HepG2 (cell line): ENCODE results near the gene C11orf86. TPM values are rescaled to one million over a fixed set of nuclear protein-coding genes. Genes with fewer than 3 reads are reported as not detected.

Experiments
- CBX1 ChIP-seq: IDR thresholded peaks from one replicate; pipeline ENCODE4 v1.6.1; 2016; ENCODE audit warnings: antibody characterized with exemption, low read depth
- FOSL1 ChIP-seq: sonication (generic); formaldehyde crosslinking; IDR thresholded peaks from 2 replicates; pipeline ENCODE4 v1.9.0; 2021; ENCODE audit warnings: missing genetic modification reagents, borderline replicate concordance
- HCFC1 ChIP-seq: fragments of 150-350 bp; IDR thresholded peaks from 2 replicates; pipeline ENCODE4 v1.6.1; 2014; ENCODE audit warnings: low read depth, low read length
- HMG20B ChIP-seq: conservative IDR thresholded peaks from 2 replicates; pipeline ENCODE4 v1.6.1; 2016; ENCODE audit warnings: missing genetic modification reagents, missing compliant biosample characterization
- MEF2D ChIP-seq: sonication (generic); formaldehyde crosslinking; IDR thresholded peaks from 2 replicates; pipeline ENCODE4 v1.5.1; 2020; ENCODE audit warnings: mild to moderate bottlenecking, missing genetic modification reagents
- SRSF4 ChIP-seq: fragments of 200-400 bp; formaldehyde crosslinking; IDR thresholded peaks from one replicate; pipeline ENCODE4 v1.6.1; 2018; ENCODE audit warnings: mild to moderate bottlenecking, low read depth, low read length, moderate library complexity; ENCODE audit not compliant: poor library complexity, severe bottlenecking
- TAF1 ChIP-seq: sonication (generic); formaldehyde crosslinking; IDR thresholded peaks from 2 replicates; pipeline ENCODE4 v1.4.0; 2020; ENCODE audit warnings: missing genetic modification reagents
- TGIF2 ChIP-seq: IDR thresholded peaks from 2 replicates; pipeline ENCODE4 v1.6.1; 2016; ENCODE audit warnings: control low read depth, missing compliant biosample characterization
- ZBTB1 ChIP-seq: sonication (generic); formaldehyde crosslinking; IDR thresholded peaks from 2 replicates; pipeline ENCODE4 v1.4.0; 2020; ENCODE audit warnings: missing genetic modification reagents, borderline replicate concordance
- ZFP1 ChIP-seq: IDR thresholded peaks from 2 replicates; pipeline ENCODE4 v1.6.1; 2016
- ZFP36L1 ChIP-seq: sonication (generic); formaldehyde crosslinking; IDR thresholded peaks from 2 replicates; pipeline ENCODE4 v1.8.0; 2022; ENCODE audit warnings: mild to moderate bottlenecking, missing genetic modification reagents, moderate library complexity
- ZFP41 ChIP-seq: sonication (generic); formaldehyde crosslinking; IDR thresholded peaks from 2 replicates; pipeline ENCODE4 v1.4.0; 2020; ENCODE audit warnings: mild to moderate bottlenecking, missing genetic modification reagents, borderline replicate concordance
- ZKSCAN5 ChIP-seq: sonication (generic); formaldehyde crosslinking; IDR thresholded peaks from 2 replicates; pipeline ENCODE4 v1.5.1; 2020; ENCODE audit warnings: mild to moderate bottlenecking, missing genetic modification reagents
- ZMAT3 ChIP-seq: sonication (generic); formaldehyde crosslinking; conservative IDR thresholded peaks from 2 replicates; pipeline ENCODE4 v1.7.0; 2021; ENCODE audit warnings: missing genetic modification reagents
- ZNF251 ChIP-seq: sonication (generic); formaldehyde crosslinking; IDR thresholded peaks from 2 replicates; pipeline ENCODE4 v1.9.0; 2021; ENCODE audit warnings: mild to moderate bottlenecking, missing genetic modification reagents
- ZNF274 ChIP-seq: sonication (generic); formaldehyde crosslinking; IDR thresholded peaks from 2 replicates; pipeline ENCODE4 v1.5.1; 2020; ENCODE audit warnings: mild to moderate bottlenecking, missing genetic modification reagents
- polyA plus RNA-seq, 8 experiments: library from polyadenylated mRNA; depleted of rRNA in 3 of 8; stranded (reverse) in 7 of 8; unstranded in 1 of 8; fragments of >200 nt; fragmentation: Illumina TruSeq in 4 of 8; extraction: Trizol in 4 of 8; gene quantifications; 2 replicates each; pipeline versions ENCODE4 v1.2.1 to v1.2.3, GENCODE V29; 2011 to 2016; ENCODE audit warnings: low read depth in 4 of 8, missing spikeins in 1 of 8, mixed read lengths in 1 of 8; ENCODE audit not compliant: insufficient read depth in 1 of 8
- total RNA-seq, 5 experiments: library from RNA; depleted of rRNA; stranded (reverse); fragments of >200 nt; fragmentation: Illumina TruSeq; extraction: Trizol; gene quantifications; 2 replicates each; pipeline ENCODE4 v1.2.3, GENCODE V29; 2016; ENCODE audit warnings: low read depth in 1 of 5
- TF ChIP-seq, protein P1 (sequence below): sonication (generic); formaldehyde crosslinking; IDR thresholded peaks from 2 replicates; pipeline ENCODE4 v1.9.0; 2021; ENCODE audit warnings: missing genetic modification reagents, mild to moderate bottlenecking, borderline replicate concordance
- TF ChIP-seq, protein P2 (sequence below): IDR thresholded peaks from 2 replicates; pipeline ENCODE4 v1.6.1; 2016; ENCODE audit warnings: low read depth, missing genetic modification reagents, missing compliant biosample characterization
- TF ChIP-seq, protein P3 (sequence below): sonication (generic); formaldehyde crosslinking; IDR thresholded peaks from 2 replicates; pipeline ENCODE4 v1.5.0; 2020; ENCODE audit warnings: mild to moderate bottlenecking, missing genetic modification reagents, borderline replicate concordance
- TF ChIP-seq, protein P4 (sequence below): sonication (generic); formaldehyde crosslinking; IDR thresholded peaks from 2 replicates; pipeline ENCODE4 v1.4.0; 2020; ENCODE audit warnings: mild to moderate bottlenecking, missing genetic modification reagents

Gene C11orf86
- total and polyA plus RNA-seq, 2 of the 13 experiments (the other 11 are each of a cell fraction or from before 2014, with no cell fraction given) = 0.11 to 0.18 TPM

DNA sequence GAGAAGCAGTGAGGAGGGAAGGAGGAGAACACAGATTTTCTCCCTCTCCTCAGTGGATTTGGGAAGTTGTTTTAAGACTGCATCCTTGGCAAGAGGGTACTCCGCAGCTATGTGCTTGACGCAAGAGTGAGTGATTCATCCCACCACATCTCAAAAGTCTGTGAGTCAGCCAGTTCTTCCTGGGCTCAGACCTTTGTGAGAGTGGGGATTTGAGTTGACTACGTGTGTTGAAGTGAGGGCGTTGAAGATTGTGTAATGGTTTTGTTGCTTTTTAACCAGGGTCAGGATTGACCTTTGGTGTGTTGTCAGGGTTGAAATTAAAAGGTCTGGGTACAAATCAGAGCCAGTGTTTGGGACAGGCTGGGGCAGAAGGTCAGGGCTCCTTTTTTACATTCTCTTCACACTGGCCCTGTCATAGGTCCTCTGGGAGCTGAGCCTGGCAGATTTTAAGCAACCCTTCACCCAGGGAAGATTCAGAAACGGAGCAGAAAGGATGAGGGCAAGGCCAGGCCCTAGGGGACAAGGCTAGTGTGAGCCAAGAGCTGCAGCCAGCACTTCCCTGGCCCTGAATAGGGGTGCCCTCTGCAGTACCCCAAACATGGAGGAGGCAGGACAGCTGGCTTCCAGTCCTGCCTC lies 4.2 kb upstream of the C11orf86 start (continued):
- peak; percentile 95 for TF ChIP-seq MEF2D
- 0 out of 2 replicates have a peak, but pooled peaks have one; percentile 50 for TF ChIP-seq ZFP36L1 (CRISPR knock-in tag)
- TF ChIP-seq ZMAT3 (CRISPR knock-in tag) = 0 out of 2 replicates have a peak, but pooled peaks have one; percentile 16
- TF ChIP-seq TAF1 = no peak
- TF ChIP-seq ZBTB1 (CRISPR knock-in tag) = no peak
- peak; percentile 68; the same call in 1 of the 2 replicates for TF ChIP-seq FOSL1 (CRISPR knock-in tag)
- TF ChIP-seq CBX1 = no peak
- TF ChIP-seq ZNF274 (CRISPR knock-in tag) = no peak
- TF ChIP-seq, protein P1, sequence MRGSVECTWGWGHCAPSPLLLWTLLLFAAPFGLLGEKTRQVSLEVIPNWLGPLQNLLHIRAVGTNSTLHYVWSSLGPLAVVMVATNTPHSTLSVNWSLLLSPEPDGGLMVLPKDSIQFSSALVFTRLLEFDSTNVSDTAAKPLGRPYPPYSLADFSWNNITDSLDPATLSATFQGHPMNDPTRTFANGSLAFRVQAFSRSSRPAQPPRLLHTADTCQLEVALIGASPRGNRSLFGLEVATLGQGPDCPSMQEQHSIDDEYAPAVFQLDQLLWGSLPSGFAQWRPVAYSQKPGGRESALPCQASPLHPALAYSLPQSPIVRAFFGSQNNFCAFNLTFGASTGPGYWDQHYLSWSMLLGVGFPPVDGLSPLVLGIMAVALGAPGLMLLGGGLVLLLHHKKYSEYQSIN (CRISPR knock-in tag) = no peak
- TF ChIP-seq ZFP1 (CRISPR knock-in tag) = peak; percentile 83; the same call in 1 of the 2 replicates
- TF ChIP-seq TGIF2 (CRISPR knock-in tag) = 0 out of 2 replicates have a peak, but pooled peaks have one; percentile 70
- TF ChIP-seq, protein P2, sequence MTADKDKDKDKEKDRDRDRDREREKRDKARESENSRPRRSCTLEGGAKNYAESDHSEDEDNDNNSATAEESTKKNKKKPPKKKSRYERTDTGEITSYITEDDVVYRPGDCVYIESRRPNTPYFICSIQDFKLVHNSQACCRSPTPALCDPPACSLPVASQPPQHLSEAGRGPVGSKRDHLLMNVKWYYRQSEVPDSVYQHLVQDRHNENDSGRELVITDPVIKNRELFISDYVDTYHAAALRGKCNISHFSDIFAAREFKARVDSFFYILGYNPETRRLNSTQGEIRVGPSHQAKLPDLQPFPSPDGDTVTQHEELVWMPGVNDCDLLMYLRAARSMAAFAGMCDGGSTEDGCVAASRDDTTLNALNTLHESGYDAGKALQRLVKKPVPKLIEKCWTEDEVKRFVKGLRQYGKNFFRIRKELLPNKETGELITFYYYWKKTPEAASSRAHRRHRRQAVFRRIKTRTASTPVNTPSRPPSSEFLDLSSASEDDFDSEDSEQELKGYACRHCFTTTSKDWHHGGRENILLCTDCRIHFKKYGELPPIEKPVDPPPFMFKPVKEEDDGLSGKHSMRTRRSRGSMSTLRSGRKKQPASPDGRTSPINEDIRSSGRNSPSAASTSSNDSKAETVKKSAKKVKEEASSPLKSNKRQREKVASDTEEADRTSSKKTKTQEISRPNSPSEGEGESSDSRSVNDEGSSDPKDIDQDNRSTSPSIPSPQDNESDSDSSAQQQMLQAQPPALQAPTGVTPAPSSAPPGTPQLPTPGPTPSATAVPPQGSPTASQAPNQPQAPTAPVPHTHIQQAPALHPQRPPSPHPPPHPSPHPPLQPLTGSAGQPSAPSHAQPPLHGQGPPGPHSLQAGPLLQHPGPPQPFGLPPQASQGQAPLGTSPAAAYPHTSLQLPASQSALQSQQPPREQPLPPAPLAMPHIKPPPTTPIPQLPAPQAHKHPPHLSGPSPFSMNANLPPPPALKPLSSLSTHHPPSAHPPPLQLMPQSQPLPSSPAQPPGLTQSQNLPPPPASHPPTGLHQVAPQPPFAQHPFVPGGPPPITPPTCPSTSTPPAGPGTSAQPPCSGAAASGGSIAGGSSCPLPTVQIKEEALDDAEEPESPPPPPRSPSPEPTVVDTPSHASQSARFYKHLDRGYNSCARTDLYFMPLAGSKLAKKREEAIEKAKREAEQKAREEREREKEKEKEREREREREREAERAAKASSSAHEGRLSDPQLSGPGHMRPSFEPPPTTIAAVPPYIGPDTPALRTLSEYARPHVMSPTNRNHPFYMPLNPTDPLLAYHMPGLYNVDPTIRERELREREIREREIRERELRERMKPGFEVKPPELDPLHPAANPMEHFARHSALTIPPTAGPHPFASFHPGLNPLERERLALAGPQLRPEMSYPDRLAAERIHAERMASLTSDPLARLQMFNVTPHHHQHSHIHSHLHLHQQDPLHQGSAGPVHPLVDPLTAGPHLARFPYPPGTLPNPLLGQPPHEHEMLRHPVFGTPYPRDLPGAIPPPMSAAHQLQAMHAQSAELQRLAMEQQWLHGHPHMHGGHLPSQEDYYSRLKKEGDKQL = peak; percentile 77
- TF ChIP-seq, protein P3, sequence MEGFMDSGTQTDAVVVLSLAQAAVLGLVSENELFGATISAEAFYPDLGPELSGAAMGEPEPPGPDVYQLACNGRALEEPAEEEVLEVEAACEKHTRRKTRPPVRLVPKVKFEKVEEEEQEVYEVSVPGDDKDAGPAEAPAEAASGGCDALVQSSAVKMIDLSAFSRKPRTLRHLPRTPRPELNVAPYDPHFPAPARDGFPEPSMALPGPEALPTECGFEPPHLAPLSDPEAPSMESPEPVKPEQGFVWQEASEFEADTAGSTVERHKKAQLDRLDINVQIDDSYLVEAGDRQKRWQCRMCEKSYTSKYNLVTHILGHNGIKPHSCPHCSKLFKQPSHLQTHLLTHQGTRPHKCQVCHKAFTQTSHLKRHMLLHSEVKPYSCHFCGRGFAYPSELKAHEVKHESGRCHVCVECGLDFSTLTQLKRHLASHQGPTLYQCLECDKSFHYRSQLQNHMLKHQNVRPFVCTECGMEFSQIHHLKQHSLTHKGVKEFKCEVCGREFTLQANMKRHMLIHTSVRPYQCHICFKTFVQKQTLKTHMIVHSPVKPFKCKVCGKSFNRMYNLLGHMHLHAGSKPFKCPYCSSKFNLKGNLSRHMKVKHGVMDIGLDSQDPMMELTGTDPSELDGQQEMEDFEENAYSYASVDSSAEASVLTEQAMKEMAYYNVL = peak; percentile 91
- no peak for TF ChIP-seq ZKSCAN5 (CRISPR knock-in tag)
- TF ChIP-seq SRSF4 = no peak
- no peak for TF ChIP-seq ZFP41 (CRISPR knock-in tag)
- no peak for TF ChIP-seq HCFC1
- TF ChIP-seq, protein P4, sequence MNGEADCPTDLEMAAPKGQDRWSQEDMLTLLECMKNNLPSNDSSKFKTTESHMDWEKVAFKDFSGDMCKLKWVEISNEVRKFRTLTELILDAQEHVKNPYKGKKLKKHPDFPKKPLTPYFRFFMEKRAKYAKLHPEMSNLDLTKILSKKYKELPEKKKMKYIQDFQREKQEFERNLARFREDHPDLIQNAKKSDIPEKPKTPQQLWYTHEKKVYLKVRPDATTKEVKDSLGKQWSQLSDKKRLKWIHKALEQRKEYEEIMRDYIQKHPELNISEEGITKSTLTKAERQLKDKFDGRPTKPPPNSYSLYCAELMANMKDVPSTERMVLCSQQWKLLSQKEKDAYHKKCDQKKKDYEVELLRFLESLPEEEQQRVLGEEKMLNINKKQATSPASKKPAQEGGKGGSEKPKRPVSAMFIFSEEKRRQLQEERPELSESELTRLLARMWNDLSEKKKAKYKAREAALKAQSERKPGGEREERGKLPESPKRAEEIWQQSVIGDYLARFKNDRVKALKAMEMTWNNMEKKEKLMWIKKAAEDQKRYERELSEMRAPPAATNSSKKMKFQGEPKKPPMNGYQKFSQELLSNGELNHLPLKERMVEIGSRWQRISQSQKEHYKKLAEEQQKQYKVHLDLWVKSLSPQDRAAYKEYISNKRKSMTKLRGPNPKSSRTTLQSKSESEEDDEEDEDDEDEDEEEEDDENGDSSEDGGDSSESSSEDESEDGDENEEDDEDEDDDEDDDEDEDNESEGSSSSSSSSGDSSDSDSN = no peak
- TF ChIP-seq HMG20B = peak; percentile 99
- TF ChIP-seq ZNF251 (CRISPR knock-in tag) = no peak
